Measurements from ENCODE around the gene CASK. TPM values are rescaled to one million over a fixed set of nuclear protein-coding genes. Genes with fewer than 3 reads are reported as not detected.

CASK gene
- total and polyA plus RNA-seq, 9 of the 15 experiments (the other 6 are each of a cell fraction or from before 2014, with no cell fraction given): 1.3 to 7.4 (median 5.2) TPM

- TF ChIP-seq ZBTB11 (CRISPR knock-in tag; IDR thresholded peaks at IDR 0.05) (no peak), TEAD1 (CRISPR knock-in tag; IDR thresholded peaks at IDR 0.05) (no peak), TBP (optimal IDR thresholded peaks at IDR 0.05; ENCODE audit: low read depth, low read length) (no peak), GABPB2 (CRISPR knock-in tag; conservative IDR thresholded peaks at IDR 0.05) (no peak)
- TF ChIP-seq, protein P1, sequence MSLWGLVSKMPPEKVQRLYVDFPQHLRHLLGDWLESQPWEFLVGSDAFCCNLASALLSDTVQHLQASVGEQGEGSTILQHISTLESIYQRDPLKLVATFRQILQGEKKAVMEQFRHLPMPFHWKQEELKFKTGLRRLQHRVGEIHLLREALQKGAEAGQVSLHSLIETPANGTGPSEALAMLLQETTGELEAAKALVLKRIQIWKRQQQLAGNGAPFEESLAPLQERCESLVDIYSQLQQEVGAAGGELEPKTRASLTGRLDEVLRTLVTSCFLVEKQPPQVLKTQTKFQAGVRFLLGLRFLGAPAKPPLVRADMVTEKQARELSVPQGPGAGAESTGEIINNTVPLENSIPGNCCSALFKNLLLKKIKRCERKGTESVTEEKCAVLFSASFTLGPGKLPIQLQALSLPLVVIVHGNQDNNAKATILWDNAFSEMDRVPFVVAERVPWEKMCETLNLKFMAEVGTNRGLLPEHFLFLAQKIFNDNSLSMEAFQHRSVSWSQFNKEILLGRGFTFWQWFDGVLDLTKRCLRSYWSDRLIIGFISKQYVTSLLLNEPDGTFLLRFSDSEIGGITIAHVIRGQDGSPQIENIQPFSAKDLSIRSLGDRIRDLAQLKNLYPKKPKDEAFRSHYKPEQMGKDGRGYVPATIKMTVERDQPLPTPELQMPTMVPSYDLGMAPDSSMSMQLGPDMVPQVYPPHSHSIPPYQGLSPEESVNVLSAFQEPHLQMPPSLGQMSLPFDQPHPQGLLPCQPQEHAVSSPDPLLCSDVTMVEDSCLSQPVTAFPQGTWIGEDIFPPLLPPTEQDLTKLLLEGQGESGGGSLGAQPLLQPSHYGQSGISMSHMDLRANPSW (CRISPR knock-in tag; IDR thresholded peaks at IDR 0.05): no peak
- TF ChIP-seq, protein P2, sequence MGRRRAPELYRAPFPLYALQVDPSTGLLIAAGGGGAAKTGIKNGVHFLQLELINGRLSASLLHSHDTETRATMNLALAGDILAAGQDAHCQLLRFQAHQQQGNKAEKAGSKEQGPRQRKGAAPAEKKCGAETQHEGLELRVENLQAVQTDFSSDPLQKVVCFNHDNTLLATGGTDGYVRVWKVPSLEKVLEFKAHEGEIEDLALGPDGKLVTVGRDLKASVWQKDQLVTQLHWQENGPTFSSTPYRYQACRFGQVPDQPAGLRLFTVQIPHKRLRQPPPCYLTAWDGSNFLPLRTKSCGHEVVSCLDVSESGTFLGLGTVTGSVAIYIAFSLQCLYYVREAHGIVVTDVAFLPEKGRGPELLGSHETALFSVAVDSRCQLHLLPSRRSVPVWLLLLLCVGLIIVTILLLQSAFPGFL (CRISPR knock-in tag; IDR thresholded peaks at IDR 0.05): no peak
Measured at GRCh38 chrX:41932885-41933284, 9.5 kb upstream of the CASK start (continued).
